Endothelial cell of umbilical vein (primary cell): Measurements from ENCODE around the gene GABBR2.
"Not testable (repeated sequence)": the region's sequence is repeated elsewhere in the genome, so short reads cannot be mapped to it uniquely, and the experiment has no call there.

Experiments used
- EZH2 ChIP-seq: IDR thresholded peaks from 2 replicates; pipeline ENCODE4 v1.6.1; 2012; ENCODE audit warnings: borderline replicate concordance, low read depth, mild to moderate bottlenecking, moderate library complexity, low read length, inconsistent platforms; ENCODE audit not compliant: severe bottlenecking
- GATA2 ChIP-seq: IDR thresholded peaks from 2 replicates; pipeline ENCODE4 v1.7.0; 2011; ENCODE audit warnings: low read depth, mild to moderate bottlenecking, moderate library complexity, mixed read lengths, low read length; ENCODE audit not compliant: insufficient read length, insufficient read depth
- POLR2A ChIP-seq: IDR thresholded peaks from 2 replicates; pipeline ENCODE4 v1.6.1; 2012; ENCODE audit warnings: low read depth, mild to moderate bottlenecking, control low read depth, low read length
- POLR2AphosphoS5 ChIP-seq: IDR thresholded peaks from 2 replicates; pipeline ENCODE4 v1.6.1; 2012; ENCODE audit warnings: low read depth, mild to moderate bottlenecking, control low read depth, low read length, moderate library complexity; ENCODE audit not compliant: insufficient read depth
- TF ChIP-seq, protein P1 (sequence below), 2 donors: IDR thresholded peaks; 1 replicate in 1 of 2; 2 replicates in 1 of 2; pipeline ENCODE4 v1.5.1; 2011; ENCODE audit warnings: low read length in 2 of 2, mild to moderate bottlenecking in 2 of 2, moderate library complexity in 2 of 2, control low read depth in 1 of 2, inconsistent platforms in 1 of 2, low read depth in 1 of 2; ENCODE audit not compliant: insufficient read depth in 1 of 2; ENCODE audit errors: extremely low read depth in 1 of 2
- TF ChIP-seq, protein P2 (sequence below): IDR thresholded peaks from 2 replicates; pipeline ENCODE4 v1.6.1; 2011; ENCODE audit not compliant: insufficient read depth, insufficient read length

DNA sequence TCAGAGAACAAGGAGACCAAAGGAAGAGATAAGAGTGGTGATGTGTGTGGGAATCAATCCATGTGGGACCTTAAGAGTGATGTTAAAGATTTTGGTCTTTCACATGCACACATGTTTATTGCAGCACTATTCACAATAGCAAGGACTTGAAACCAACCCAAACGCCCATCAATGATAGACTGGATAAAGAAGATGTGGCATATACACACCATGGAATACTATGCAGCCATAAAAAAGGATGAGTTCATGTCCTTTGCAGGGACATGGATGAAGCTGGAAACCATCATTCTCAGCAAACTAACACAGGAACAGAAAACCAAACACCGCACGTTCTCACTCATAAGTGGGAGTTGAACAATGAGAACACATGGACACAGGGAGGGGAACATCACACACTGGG lies 53.3 kb downstream of the GABBR2 start:
- not testable (repeated sequence) for TF ChIP-seq POLR2AphosphoS5, POLR2A, GATA2, EZH2
- TF ChIP-seq, protein P1, sequence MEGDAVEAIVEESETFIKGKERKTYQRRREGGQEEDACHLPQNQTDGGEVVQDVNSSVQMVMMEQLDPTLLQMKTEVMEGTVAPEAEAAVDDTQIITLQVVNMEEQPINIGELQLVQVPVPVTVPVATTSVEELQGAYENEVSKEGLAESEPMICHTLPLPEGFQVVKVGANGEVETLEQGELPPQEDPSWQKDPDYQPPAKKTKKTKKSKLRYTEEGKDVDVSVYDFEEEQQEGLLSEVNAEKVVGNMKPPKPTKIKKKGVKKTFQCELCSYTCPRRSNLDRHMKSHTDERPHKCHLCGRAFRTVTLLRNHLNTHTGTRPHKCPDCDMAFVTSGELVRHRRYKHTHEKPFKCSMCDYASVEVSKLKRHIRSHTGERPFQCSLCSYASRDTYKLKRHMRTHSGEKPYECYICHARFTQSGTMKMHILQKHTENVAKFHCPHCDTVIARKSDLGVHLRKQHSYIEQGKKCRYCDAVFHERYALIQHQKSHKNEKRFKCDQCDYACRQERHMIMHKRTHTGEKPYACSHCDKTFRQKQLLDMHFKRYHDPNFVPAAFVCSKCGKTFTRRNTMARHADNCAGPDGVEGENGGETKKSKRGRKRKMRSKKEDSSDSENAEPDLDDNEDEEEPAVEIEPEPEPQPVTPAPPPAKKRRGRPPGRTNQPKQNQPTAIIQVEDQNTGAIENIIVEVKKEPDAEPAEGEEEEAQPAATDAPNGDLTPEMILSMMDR (IDR thresholded peaks at IDR 0.05; ENCODE audit: extremely low read depth in 1 of 2, insufficient read depth in 1 of 2, low read depth in 1 of 2, low read length in 2 of 2): not testable (repeated sequence)
- TF ChIP-seq, protein P2, sequence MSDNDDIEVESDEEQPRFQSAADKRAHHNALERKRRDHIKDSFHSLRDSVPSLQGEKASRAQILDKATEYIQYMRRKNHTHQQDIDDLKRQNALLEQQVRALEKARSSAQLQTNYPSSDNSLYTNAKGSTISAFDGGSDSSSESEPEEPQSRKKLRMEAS: not testable (repeated sequence)
